Skin epidermis (tissue), 12 donors: ENCODE measurements around the gene SLC27A2.

ENCODE experiments used
- H3K27ac ChIP-seq, 21 experiments: fragments of 200-600 bp; sonication (generic) in 11 of 21; one replicate each; pipeline ENCODE4 v1.5.0; 2020; ENCODE audit warnings: mild to moderate bottlenecking in 3 of 21, inconsistent platforms in 2 of 21, moderate library complexity in 2 of 21
- H3K4me3 ChIP-seq, 7 experiments: fragments of 200-600 bp; sonication (generic) in 2 of 7; one replicate each; pipeline ENCODE4 v1.5.0; 2020; ENCODE audit warnings: inconsistent platforms in 2 of 7, mild to moderate bottlenecking in 2 of 7, moderate library complexity in 1 of 7

Gene SLC27A2

GRCh38 chr15:50257332-50257731 is 75.3 kb downstream of the SLC27A2 start:
- Histone ChIP-seq H3K4me3 (no peak overlapping the region), H3K27ac (peak overlapping the region in 3 of 21 experiments; percentile 37 to 48 (median 38))

- Histone ChIP-seq H3K4me3 (no peak overlapping the region), H3K27ac (peak overlapping the region in 2 of 21 experiments; percentile 38 to 48)
Measured at GRCh38 chr15:50257924-50258323, 75.9 kb downstream of the SLC27A2 start.

- H3K4me3 ChIP-seq = no peak overlapping the region
- peak overlapping the region in 1 of 21 experiments; percentile 78 for H3K27ac ChIP-seq
Measured at GRCh38 chr15:50259276-50259675, 77.3 kb downstream of the SLC27A2 start.

GRCh38 chr15:50260969-50261496 is 79.0 kb downstream of the SLC27A2 start:
- no peak overlapping the region for H3K4me3 ChIP-seq
- peak overlapping the region in 4 of 21 experiments; percentile 49 to 78 (median 59) for H3K27ac ChIP-seq

- Histone ChIP-seq H3K4me3 (no peak overlapping the region), H3K27ac (peak overlapping the region in 1 of 21 experiments; percentile 5)
Measured at GRCh38 chr15:50261981-50262380, 80.0 kb downstream of the SLC27A2 start.

- H3K27ac ChIP-seq = peak overlapping the region in 3 of 21 experiments; percentile 5 to 31 (median 6)
- H3K4me3 ChIP-seq = no peak overlapping the region
Measured at GRCh38 chr15:50262533-50262932, 80.5 kb downstream of the SLC27A2 start.

- H3K4me3 ChIP-seq = no peak within 1 kb of the TSS
- H3K27ac ChIP-seq = no peak within 1 kb of the TSS
Measured at GRCh38 chr15:50265620-50266019, 83.6 kb downstream of the SLC27A2 start, which contains the start of gene HDC. HDC (minus strand) TSS chr15:50265726; CDS start chr15:50265623, 103 bp downstream.

- H3K4me3 ChIP-seq = no peak overlapping the region
Measured at GRCh38 chr15:50267577-50267976, 85.6 kb downstream of the SLC27A2 start.

GRCh38 chr15:50275091-50275490 is 93.1 kb downstream of the SLC27A2 start:
- H3K27ac ChIP-seq = no peak overlapping the region
- H3K4me3 ChIP-seq = no peak overlapping the region

More at GRCh38 chr15:50267577-50267976, 85.6 kb downstream of the SLC27A2 start:
- H3K27ac ChIP-seq = no peak overlapping the region

GRCh38 chr15:50275908-50276307 is 93.9 kb downstream of the SLC27A2 start:
- H3K27ac ChIP-seq = no peak overlapping the region
- no peak overlapping the region for H3K4me3 ChIP-seq

GRCh38 chr15:50277370-50277769 is 95.4 kb downstream of the SLC27A2 start:
- no peak overlapping the region for H3K4me3 ChIP-seq
- no peak overlapping the region for H3K27ac ChIP-seq

- H3K27ac ChIP-seq = no peak overlapping the region
- H3K4me3 ChIP-seq = no peak overlapping the region
Measured at GRCh38 chr15:50278496-50278895, 96.5 kb downstream of the SLC27A2 start.

- no peak overlapping the region for H3K27ac ChIP-seq
Measured at GRCh38 chr15:50280271-50280670, 98.3 kb downstream of the SLC27A2 start.

GRCh38 chr15:50281427-50281826 is 99.4 kb downstream of the SLC27A2 start:
- no peak overlapping the region for H3K27ac ChIP-seq
- H3K4me3 ChIP-seq = no peak overlapping the region

More at GRCh38 chr15:50280271-50280670, 98.3 kb downstream of the SLC27A2 start:
- H3K4me3 ChIP-seq = no peak overlapping the region
